HCT116 (cell line): ENCODE data around the gene AGL. TPM values are rescaled to one million over a fixed set of nuclear protein-coding genes. Genes with fewer than 3 reads are reported as not detected.

Experiments
- ATAC-seq: fragments of 200-7000 bp; cut with Tn5 transposase; 2 replicates; pipeline ENCODE4 v1.9.1; 2020; ENCODE audit warnings: mild to moderate bottlenecking, moderate library complexity
- BruUV-seq: library from RNA; stranded (reverse); fragments of 400-500 nt; replicated peaks from 2 replicates; lab custom pipeline; 2021; lab: Mats Ljungman, UMichigan
- CTCF ChIA-PET: fragments of 300-600 bp; sonication (Branson Sonifier 250); formaldehyde crosslinking; loops from one replicate; lab custom pipeline; 2021; ENCODE audit warnings: antibody characterized with exemption; lab: Charles Lee
- POLR2A ChIA-PET: fragments of 300-600, 350-600 bp; sonication (Branson Sonifier 250); formaldehyde crosslinking; loops from one replicate; lab custom pipeline; 2021; ENCODE audit warnings: antibody characterized with exemption; lab: Charles Lee
- RAD21 ChIA-PET, 2 experiments: fragments of 300-600 bp; sonication (Branson Sonifier 250); formaldehyde crosslinking; loops; one replicate each; lab custom pipeline; 2023; ENCODE audit warnings: low total read pairs in 2 of 2; ENCODE audit not compliant: uncharacterized antibody in 2 of 2, unreplicated experiment in 2 of 2, low non-redundant PET in 1 of 2; lab: Charles Lee
- DNase-seq: peaks from one replicate; pipeline ENCODE4 v3.0.0-alpha.2; 2010; ENCODE audit warnings: low read depth, low spot score
- H2AFZ ChIP-seq: fragments of 200-600 bp; shearing (Covaris generic), sonication (generic); 2 replicates; pipeline ENCODE4 v1.6.1; 2017; ENCODE audit warnings: low read depth, mixed run types, mixed read lengths, antibody characterized with exemption, low read length; ENCODE audit not compliant: poor library complexity, severe bottlenecking
- H3K27ac ChIP-seq: 2 replicates; pipeline ENCODE4 v1.5.1; 2012; ENCODE audit warnings: low read depth, low read length
- H3K27me3 ChIP-seq: fragments of 200-600 bp; sonication (generic); 2 replicates; pipeline ENCODE4 v1.6.1; 2016; ENCODE audit warnings: mixed run types, low read length, mixed read lengths; ENCODE audit not compliant: insufficient read depth
- H3K36me3 ChIP-seq, 2 experiments: fragments of 200-500 bp in 1 of 2; fragments of 200-600 bp in 1 of 2; sonication (Bioruptor generic) in 1 of 2; sonication (generic) in 1 of 2; 2 replicates each; pipeline versions ENCODE4 v1.5.1 to v1.6.1; 2014 to 2016; ENCODE audit warnings: low read length in 2 of 2, inconsistent platforms in 1 of 2, mixed read lengths in 1 of 2, mixed run types in 1 of 2; ENCODE audit not compliant: insufficient read depth in 2 of 2, control insufficient read depth in 1 of 2
- H3K4me1 ChIP-seq, 2 experiments: fragments of 200-600 bp in 1 of 2; sonication (generic) in 1 of 2; 2 replicates each; pipeline versions ENCODE4 v1.5.1 to v1.6.1; 2012 to 2017; ENCODE audit warnings: low read length in 2 of 2, inconsistent platforms in 1 of 2, mild to moderate bottlenecking in 1 of 2, mixed read lengths in 1 of 2, mixed run types in 1 of 2, moderate library complexity in 1 of 2; ENCODE audit not compliant: insufficient read depth in 2 of 2, control insufficient read depth in 1 of 2
- H3K4me2 ChIP-seq: fragments of 200-600 bp; sonication (generic); 2 replicates; pipeline ENCODE4 v1.6.1; 2017; ENCODE audit warnings: mixed run types, low read length, mixed read lengths
- H3K4me3 ChIP-seq, 2 experiments: fragments of 200-600 bp in 1 of 2; sonication (generic) in 1 of 2; replicated peaks in 1 of 2; 2 replicates each; pipeline ENCODE4 v1.5.1; 2011 to 2016; ENCODE audit warnings: low read length in 2 of 2, control low read depth in 1 of 2, low read depth in 1 of 2, mild to moderate bottlenecking in 1 of 2, mixed read lengths in 1 of 2, mixed run types in 1 of 2
- H3K79me2 ChIP-seq: fragments of 200-600 bp; sonication (generic); 2 replicates; pipeline ENCODE4 v1.6.1; 2017; ENCODE audit warnings: mild to moderate bottlenecking, mixed run types, low read length, moderate library complexity, mixed read lengths; ENCODE audit not compliant: insufficient read depth
- H3K9ac ChIP-seq: fragments of 200-600 bp; sonication (generic); 2 replicates; pipeline ENCODE4 v1.6.1; 2016; ENCODE audit warnings: low read length, mixed read lengths
- H3K9me2 ChIP-seq: fragments of 200-600 bp; sonication (generic), shearing (Covaris generic); 2 replicates; pipeline ENCODE4 v1.6.1; 2017; ENCODE audit warnings: mixed run types, mild to moderate bottlenecking, moderate library complexity; ENCODE audit not compliant: insufficient read depth
- H3K9me3 ChIP-seq, 2 experiments: fragments of 200-500 bp in 1 of 2; fragments of 200-600 bp in 1 of 2; sonication (Bioruptor generic) in 1 of 2; sonication (generic) in 1 of 2; 2 replicates each; pipeline ENCODE4 v1.6.1; 2014 to 2017; ENCODE audit warnings: low read length in 2 of 2, mixed read lengths in 2 of 2, inconsistent platforms in 1 of 2, low read depth in 1 of 2, mild to moderate bottlenecking in 1 of 2, mixed run types in 1 of 2, moderate library complexity in 1 of 2; ENCODE audit not compliant: control insufficient read depth in 1 of 2, insufficient read depth in 1 of 2
- H4K20me1 ChIP-seq: fragments of 200-600 bp; sonication (generic), shearing (Covaris generic); 2 replicates; pipeline ENCODE4 v1.6.1; 2017; ENCODE audit warnings: mixed run types, mild to moderate bottlenecking, moderate library complexity; ENCODE audit not compliant: insufficient read depth
- CEBPB ChIP-seq: IDR thresholded peaks from 2 replicates; pipeline ENCODE4 v1.6.1; 2012; ENCODE audit warnings: low read depth
- EGR1 ChIP-seq: IDR thresholded peaks from 2 replicates; pipeline ENCODE4 v1.6.1; 2012; ENCODE audit warnings: low read depth
- ELF1 ChIP-seq: IDR thresholded peaks from 2 replicates; pipeline ENCODE4 v1.6.1; 2012; ENCODE audit warnings: low read depth, borderline replicate concordance
- EZH2 ChIP-seq: fragments of 200-600 bp; sonication (generic); IDR thresholded peaks from 2 replicates; pipeline ENCODE4 v1.6.1; 2017; ENCODE audit warnings: antibody characterized with exemption, mixed run types
- JUND ChIP-seq: IDR thresholded peaks from 2 replicates; pipeline ENCODE4 v1.6.1; 2012
- POLR2A ChIP-seq: IDR thresholded peaks from 2 replicates; pipeline ENCODE4 v1.7.0; 2011; ENCODE audit warnings: borderline replicate concordance; ENCODE audit not compliant: insufficient read depth, insufficient read length; ENCODE audit errors: extremely low read depth
- POLR2AphosphoS5 ChIP-seq: IDR thresholded peaks from 2 replicates; pipeline ENCODE4 v1.6.1; 2011; ENCODE audit warnings: mild to moderate bottlenecking, low read depth, low read length, moderate library complexity
- SIN3A ChIP-seq: IDR thresholded peaks from 2 replicates; pipeline ENCODE4 v1.6.1; 2012; ENCODE audit warnings: low read depth
- SP1 ChIP-seq: IDR thresholded peaks from 2 replicates; pipeline ENCODE4 v1.6.1; 2012; ENCODE audit warnings: low read depth
- SRF ChIP-seq: IDR thresholded peaks from 2 replicates; pipeline ENCODE4 v1.6.1; 2012; ENCODE audit warnings: low read depth
- YY1 ChIP-seq: IDR thresholded peaks from 2 replicates; pipeline ENCODE4 v1.6.1; 2011; ENCODE audit warnings: low read length, low read depth, moderate library complexity, mild to moderate bottlenecking; ENCODE audit not compliant: insufficient replicate concordance; ENCODE audit errors: extremely low read depth
- ZNF274 ChIP-seq: fragments of 200-500 bp; sonication (Bioruptor generic); IDR thresholded peaks from 2 replicates; pipeline ENCODE4 v1.6.1; 2014; ENCODE audit warnings: mild to moderate bottlenecking, low read depth, low read length, inconsistent platforms
- intact Hi-C: fragments of 100-400 bp; cut with micrococcal nuclease; formaldehyde crosslinking; loops from 2 replicates; pipeline ENCODE4 v1.10.0; 2022
- total RNA-seq: library from RNA; stranded (reverse); gene quantifications from one replicate; pipeline ENCODE4 v1.2.1, GENCODE V29; 2021; ENCODE audit not compliant: unreplicated experiment
- TF ChIP-seq, protein P1 (sequence below): IDR thresholded peaks from 2 replicates; pipeline ENCODE4 v1.6.1; 2012; ENCODE audit warnings: low read depth
- TF ChIP-seq, protein P2 (sequence below): IDR thresholded peaks from 2 replicates; pipeline ENCODE4 v1.6.1; 2011; ENCODE audit warnings: mild to moderate bottlenecking, low read length, moderate library complexity; ENCODE audit not compliant: insufficient replicate concordance; ENCODE audit errors: extremely low read depth

AGL gene
- total RNA-seq, 1 experiment from 2014 or later, result 19.4 TPM

DNA sequence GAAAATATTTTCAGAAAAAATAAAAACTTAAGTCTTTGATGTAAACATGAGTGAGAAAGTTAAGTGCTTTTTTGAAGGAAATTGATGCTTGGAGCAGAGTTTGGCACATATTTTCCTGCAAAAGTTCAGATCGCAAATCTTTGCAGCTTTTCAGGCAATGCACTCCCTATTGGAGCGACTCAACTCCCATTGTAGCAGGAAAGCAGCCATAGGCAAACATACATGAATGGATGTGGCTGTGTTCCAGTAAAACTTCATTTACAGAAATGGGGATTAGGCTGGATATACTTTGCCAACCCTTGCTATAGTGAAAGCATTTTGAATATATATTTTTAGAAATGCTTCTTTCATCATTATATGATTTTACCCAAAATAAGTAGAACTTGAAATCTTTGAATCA, 8.1 kb downstream of the AGL start:
- Histone ChIP-seq H3K27me3 (no peaks in the 10 kb centered on the region), H3K36me3 (peaks cover 0 to 2% of the 10 kb centered on the region in 2 experiments; a peak in 2 of 4 replicates), H3K9ac (no peak overlapping the region), H4K20me1 (no peaks in the 10 kb centered on the region; the same call in 1 of the 2 replicates), H3K4me3 (no peak overlapping the region), H3K9me2 (no peaks in the 10 kb centered on the region), H2AFZ (no peak overlapping the region), H3K4me2 (no peak overlapping the region), H3K9me3 (no peaks in the 10 kb centered on the region), H3K27ac (no peak overlapping the region), H3K79me2 (no peaks in the 10 kb centered on the region), H3K4me1 (no peaks in the 10 kb centered on the region)
- POLR2A ChIA-PET, result no interaction called here
- no TSS peak for BruUV-seq
- CTCF ChIA-PET, result no interaction called here
- TF ChIP-seq YY1, result no peak
- TF ChIP-seq, protein P1, sequence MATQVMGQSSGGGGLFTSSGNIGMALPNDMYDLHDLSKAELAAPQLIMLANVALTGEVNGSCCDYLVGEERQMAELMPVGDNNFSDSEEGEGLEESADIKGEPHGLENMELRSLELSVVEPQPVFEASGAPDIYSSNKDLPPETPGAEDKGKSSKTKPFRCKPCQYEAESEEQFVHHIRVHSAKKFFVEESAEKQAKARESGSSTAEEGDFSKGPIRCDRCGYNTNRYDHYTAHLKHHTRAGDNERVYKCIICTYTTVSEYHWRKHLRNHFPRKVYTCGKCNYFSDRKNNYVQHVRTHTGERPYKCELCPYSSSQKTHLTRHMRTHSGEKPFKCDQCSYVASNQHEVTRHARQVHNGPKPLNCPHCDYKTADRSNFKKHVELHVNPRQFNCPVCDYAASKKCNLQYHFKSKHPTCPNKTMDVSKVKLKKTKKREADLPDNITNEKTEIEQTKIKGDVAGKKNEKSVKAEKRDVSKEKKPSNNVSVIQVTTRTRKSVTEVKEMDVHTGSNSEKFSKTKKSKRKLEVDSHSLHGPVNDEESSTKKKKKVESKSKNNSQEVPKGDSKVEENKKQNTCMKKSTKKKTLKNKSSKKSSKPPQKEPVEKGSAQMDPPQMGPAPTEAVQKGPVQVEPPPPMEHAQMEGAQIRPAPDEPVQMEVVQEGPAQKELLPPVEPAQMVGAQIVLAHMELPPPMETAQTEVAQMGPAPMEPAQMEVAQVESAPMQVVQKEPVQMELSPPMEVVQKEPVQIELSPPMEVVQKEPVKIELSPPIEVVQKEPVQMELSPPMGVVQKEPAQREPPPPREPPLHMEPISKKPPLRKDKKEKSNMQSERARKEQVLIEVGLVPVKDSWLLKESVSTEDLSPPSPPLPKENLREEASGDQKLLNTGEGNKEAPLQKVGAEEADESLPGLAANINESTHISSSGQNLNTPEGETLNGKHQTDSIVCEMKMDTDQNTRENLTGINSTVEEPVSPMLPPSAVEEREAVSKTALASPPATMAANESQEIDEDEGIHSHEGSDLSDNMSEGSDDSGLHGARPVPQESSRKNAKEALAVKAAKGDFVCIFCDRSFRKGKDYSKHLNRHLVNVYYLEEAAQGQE, result no peak
- no peak for TF ChIP-seq EZH2
- TF ChIP-seq SP1, result no peak
- TF ChIP-seq POLR2A, result no peak
- intact Hi-C loops, result no loop called here
- RAD21 ChIA-PET, result no interaction called here
- ATAC-seq (no peak), DNase-seq (no peak)

DNA sequence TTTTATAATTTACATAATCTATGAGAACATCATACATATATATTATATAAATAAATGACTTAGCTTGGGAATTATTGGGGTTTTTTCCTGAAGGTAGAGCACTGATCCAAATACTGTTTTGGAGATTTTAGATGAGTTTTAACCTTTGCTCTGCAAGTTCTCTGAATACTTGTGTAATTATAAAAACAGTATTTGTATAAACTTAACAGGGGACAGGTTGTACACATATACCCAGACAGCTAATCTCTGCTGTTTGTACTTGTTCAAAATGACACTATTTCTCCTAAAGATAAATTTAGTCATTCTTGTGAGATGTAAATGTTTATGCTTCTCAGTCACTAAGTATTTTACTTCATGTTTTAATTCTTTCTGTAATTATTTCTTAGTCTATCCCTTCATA, 8.7 kb downstream of the AGL start:
- Histone ChIP-seq H3K9ac (no peak overlapping the region), H3K4me1 (no peaks in the 10 kb centered on the region), H3K4me3 (no peak overlapping the region), H3K27ac (no peak overlapping the region), H3K27me3 (no peaks in the 10 kb centered on the region), H3K9me2 (no peaks in the 10 kb centered on the region), H3K4me2 (no peak overlapping the region), H2AFZ (no peak overlapping the region), H3K36me3 (peaks cover 0 to 2% of the 10 kb centered on the region in 2 experiments; a peak in 2 of 4 replicates), H4K20me1 (no peaks in the 10 kb centered on the region; the same call in 1 of the 2 replicates), H3K79me2 (no peaks in the 10 kb centered on the region), H3K9me3 (no peaks in the 10 kb centered on the region)
- no TSS peak for BruUV-seq
- intact Hi-C loops, result no loop called here
- POLR2A ChIA-PET, result no interaction called here
- DNase-seq, result no peak
- CTCF ChIA-PET, result no interaction called here
- ATAC-seq, result no peak
- RAD21 ChIA-PET, result no interaction called here
- TF ChIP-seq SRF, result no peak
- TF ChIP-seq, protein P2, sequence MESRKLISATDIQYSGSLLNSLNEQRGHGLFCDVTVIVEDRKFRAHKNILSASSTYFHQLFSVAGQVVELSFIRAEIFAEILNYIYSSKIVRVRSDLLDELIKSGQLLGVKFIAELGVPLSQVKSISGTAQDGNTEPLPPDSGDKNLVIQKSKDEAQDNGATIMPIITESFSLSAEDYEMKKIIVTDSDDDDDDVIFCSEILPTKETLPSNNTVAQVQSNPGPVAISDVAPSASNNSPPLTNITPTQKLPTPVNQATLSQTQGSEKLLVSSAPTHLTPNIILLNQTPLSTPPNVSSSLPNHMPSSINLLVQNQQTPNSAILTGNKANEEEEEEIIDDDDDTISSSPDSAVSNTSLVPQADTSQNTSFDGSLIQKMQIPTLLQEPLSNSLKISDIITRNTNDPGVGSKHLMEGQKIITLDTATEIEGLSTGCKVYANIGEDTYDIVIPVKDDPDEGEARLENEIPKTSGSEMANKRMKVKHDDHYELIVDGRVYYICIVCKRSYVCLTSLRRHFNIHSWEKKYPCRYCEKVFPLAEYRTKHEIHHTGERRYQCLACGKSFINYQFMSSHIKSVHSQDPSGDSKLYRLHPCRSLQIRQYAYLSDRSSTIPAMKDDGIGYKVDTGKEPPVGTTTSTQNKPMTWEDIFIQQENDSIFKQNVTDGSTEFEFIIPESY, result no peak
- no peak for TF ChIP-seq ZNF274
- TF ChIP-seq CEBPB, result no peak
- no peak for TF ChIP-seq POLR2A
- TF ChIP-seq JUND, result no peak
- no peak for TF ChIP-seq YY1
- TF ChIP-seq POLR2AphosphoS5, result no peak
- TF ChIP-seq ELF1, result no peak
- TF ChIP-seq SIN3A, result no peak
- no peak for TF ChIP-seq EGR1
